NCI-H1417 (cell line): Measurements from ENCODE around the gene IGF1R.

ENCODE experiments used
- DNase-seq, 3 experiments: peaks; one replicate each; lab custom pipeline; 2025; lab: John Stamatoyannopoulos, UW

IGF1R gene

GRCh38 chr15:98943051-98943508 is 294.7 kb downstream of the IGF1R start:
- DNase-seq, result no peak

GRCh38 chr15:98943601-98944151 is 295.3 kb downstream of the IGF1R start:
- no peak for DNase-seq

- no peak for DNase-seq
These were observed 298.2 kb downstream of the IGF1R start for GRCh38 chr15:98946301-98947255.

GRCh38 chr15:98948456-98948855 is 300.1 kb downstream of the IGF1R start:
- DNase-seq, result no peak

- no peak for DNase-seq
These were observed 300.6 kb downstream of the IGF1R start for GRCh38 chr15:98948941-98949340.

- DNase-seq, result no peak
These were observed 301.3 kb downstream of the IGF1R start for GRCh38 chr15:98949624-98950023.

- DNase-seq, result no peak
These were observed 301.9 kb downstream of the IGF1R start for GRCh38 chr15:98950248-98950647.

- DNase-seq, result no peak
These were observed 302.7 kb downstream of the IGF1R start for GRCh38 chr15:98951004-98951403.

GRCh38 chr15:98951493-98952320 is 303.4 kb downstream of the IGF1R start:
- no peak for DNase-seq

GRCh38 chr15:98952381-98952803 is 304.1 kb downstream of the IGF1R start:
- no peak for DNase-seq

GRCh38 chr15:98953000-98953787 is 304.9 kb downstream of the IGF1R start:
- no peak for DNase-seq

GRCh38 chr15:98953968-98954367 is 305.6 kb downstream of the IGF1R start:
- no peak for DNase-seq

- no peak for DNase-seq
These were observed 306.1 kb downstream of the IGF1R start for GRCh38 chr15:98954411-98954810.

GRCh38 chr15:98955331-98955730 is 307.0 kb downstream of the IGF1R start:
- DNase-seq, result no peak

- DNase-seq, result no peak
These were observed 307.8 kb downstream of the IGF1R start for GRCh38 chr15:98955961-98956723.

- DNase-seq, result no peak
These were observed 308.6 kb downstream of the IGF1R start for GRCh38 chr15:98956796-98957553.

GRCh38 chr15:98957655-98958054 is 309.3 kb downstream of the IGF1R start:
- no peak for DNase-seq

- no peak for DNase-seq
These were observed 309.7 kb downstream of the IGF1R start for GRCh38 chr15:98958076-98958475.

- no peak for DNase-seq
These were observed 310.7 kb downstream of the IGF1R start for GRCh38 chr15:98958918-98959639.
